Fibroblast of lung (primary cell): ENCODE measurements around the gene ZNF384. TPM values are rescaled to one million over a fixed set of nuclear protein-coding genes. Genes with fewer than 3 reads are reported as not detected.
A peak's percentile ranks its signal among the peaks of the same experiment; 100 is the strongest.

Experiments used
- DNase-seq, 2 donors: peaks; one replicate each; pipeline versions ENCODE4 v3.0.0 to v3.0.0-alpha.2; 2010; ENCODE audit warnings: low read depth in 2 of 2
- H2AFZ ChIP-seq: 2 replicates; pipeline ENCODE4 v1.5.1; 2012; ENCODE audit warnings: low read length, control low read depth, inconsistent platforms
- H3K27ac ChIP-seq: 2 replicates; pipeline ENCODE4 v1.5.1; 2011; ENCODE audit warnings: low read length, control low read depth; ENCODE audit not compliant: insufficient read depth
- H3K27me3 ChIP-seq: 2 replicates; pipeline ENCODE4 v1.5.1; 2011; ENCODE audit warnings: mild to moderate bottlenecking, low read length; ENCODE audit not compliant: control insufficient read depth, insufficient read depth
- H3K36me3 ChIP-seq: 2 replicates; pipeline ENCODE4 v1.5.1; 2011; ENCODE audit warnings: low read length; ENCODE audit not compliant: control insufficient read depth, insufficient read depth
- H3K4me1 ChIP-seq: 2 replicates; pipeline ENCODE4 v1.5.1; 2011; ENCODE audit warnings: low read length; ENCODE audit not compliant: control insufficient read depth, insufficient read depth; ENCODE audit errors: extremely low read depth
- H3K4me2 ChIP-seq: 2 replicates; pipeline ENCODE4 v1.5.1; 2011; ENCODE audit warnings: low read length, control low read depth; ENCODE audit not compliant: insufficient read depth; ENCODE audit errors: extremely low read depth
- H3K4me3 ChIP-seq, 4 experiments: fragments of 200-600 bp in 1 of 4; sonication (generic) in 1 of 4; replicated peaks in 1 of 4; 2 replicates each; pipeline ENCODE4 v1.5.1; 2011 to 2016; ENCODE audit warnings: low read length in 4 of 4, low read depth in 3 of 4, mild to moderate bottlenecking in 3 of 4, control low read depth in 2 of 4, inconsistent platforms in 1 of 4, mixed read lengths in 1 of 4; ENCODE audit not compliant: insufficient read depth in 1 of 4; ENCODE audit errors: control extremely low read depth in 1 of 4
- H3K79me2 ChIP-seq: 2 replicates; pipeline ENCODE4 v1.5.1; 2012; ENCODE audit warnings: mild to moderate bottlenecking, low read length, inconsistent platforms; ENCODE audit not compliant: control insufficient read depth, insufficient read depth
- H3K9ac ChIP-seq: 2 replicates; pipeline ENCODE4 v1.5.1; 2011; ENCODE audit warnings: mild to moderate bottlenecking, low read length, control low read depth; ENCODE audit not compliant: insufficient read depth
- H3K9me3 ChIP-seq: 2 replicates; pipeline ENCODE4 v1.5.1; 2012; ENCODE audit warnings: low read depth, low read length; ENCODE audit not compliant: control insufficient read depth, insufficient read depth
- H4K20me1 ChIP-seq: 2 replicates; pipeline ENCODE4 v1.5.1; 2011; ENCODE audit warnings: low read length; ENCODE audit not compliant: control insufficient read depth, insufficient read depth; ENCODE audit errors: extremely low read depth
- EZH2 ChIP-seq: IDR thresholded peaks from 2 replicates; pipeline ENCODE4 v1.5.1; 2012; ENCODE audit warnings: low read length, control low read depth, mild to moderate bottlenecking; ENCODE audit errors: missing control alignments
- polyA plus RNA-seq, 2 donors: library from polyadenylated mRNA; depleted of rRNA in 1 of 2; stranded (reverse) in 1 of 2; unstranded in 1 of 2; fragments of >200 nt; gene quantifications; 2 replicates each; pipeline ENCODE4 v1.2.1, GENCODE V29; 2011 to 2012; ENCODE audit warnings: missing spikeins in 1 of 2
- total RNA-seq: library from RNA; depleted of rRNA; stranded (reverse); fragments of >200 nt; gene quantifications from 2 replicates; pipeline ENCODE4 v1.2.1, GENCODE V29; 2014
- TF ChIP-seq, protein P1 (sequence below), 2 donors: IDR thresholded peaks in 1 of 2; conservative IDR thresholded peaks in 1 of 2; 1 replicate in 1 of 2; 2 replicates in 1 of 2; pipeline ENCODE4 v1.5.1; 2011 to 2012; ENCODE audit warnings: low read length in 2 of 2, control low read depth in 1 of 2, inconsistent platforms in 1 of 2, low read depth in 1 of 2, mild to moderate bottlenecking in 1 of 2

The ZNF384 gene
- total and polyA plus RNA-seq, 2 donors (not counting 1 experiment from before 2014, with no cell fraction given) = 12.2 to 34.8 TPM

DNA sequence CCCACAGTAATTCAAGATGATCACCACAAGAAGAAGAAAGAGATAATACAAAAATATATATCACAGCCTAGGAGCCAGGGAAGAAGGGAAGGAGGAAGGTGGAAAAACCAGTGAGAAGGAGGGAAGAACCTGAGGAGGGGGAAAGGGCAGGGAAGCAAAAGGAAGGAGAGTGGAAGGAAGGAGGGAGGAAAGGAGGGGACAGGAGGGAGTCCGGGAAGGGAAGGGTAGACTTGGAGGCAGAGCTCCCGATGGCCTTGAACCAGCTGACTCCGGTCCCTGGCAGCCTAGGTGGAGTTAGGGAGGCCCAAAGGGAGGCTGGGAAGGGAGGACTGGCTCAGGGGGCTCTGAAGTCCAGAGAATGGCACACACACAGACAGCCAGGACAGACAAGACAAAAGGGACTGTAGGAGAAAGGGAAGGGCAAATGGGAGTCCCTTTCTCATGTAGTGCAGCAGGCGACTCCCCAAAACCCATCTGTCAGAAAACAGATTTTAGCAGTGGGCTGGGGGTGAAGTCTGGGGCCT, 4.7 kb upstream of the ZNF384 start:
- no peak for DNase-seq
- no peak overlapping the region for H3K4me3 ChIP-seq
- H3K27ac ChIP-seq = no peak overlapping the region
- H3K9me3 ChIP-seq = no peaks in the 10 kb centered on the region
- TF ChIP-seq EZH2 = no peak
- TF ChIP-seq, protein P1, sequence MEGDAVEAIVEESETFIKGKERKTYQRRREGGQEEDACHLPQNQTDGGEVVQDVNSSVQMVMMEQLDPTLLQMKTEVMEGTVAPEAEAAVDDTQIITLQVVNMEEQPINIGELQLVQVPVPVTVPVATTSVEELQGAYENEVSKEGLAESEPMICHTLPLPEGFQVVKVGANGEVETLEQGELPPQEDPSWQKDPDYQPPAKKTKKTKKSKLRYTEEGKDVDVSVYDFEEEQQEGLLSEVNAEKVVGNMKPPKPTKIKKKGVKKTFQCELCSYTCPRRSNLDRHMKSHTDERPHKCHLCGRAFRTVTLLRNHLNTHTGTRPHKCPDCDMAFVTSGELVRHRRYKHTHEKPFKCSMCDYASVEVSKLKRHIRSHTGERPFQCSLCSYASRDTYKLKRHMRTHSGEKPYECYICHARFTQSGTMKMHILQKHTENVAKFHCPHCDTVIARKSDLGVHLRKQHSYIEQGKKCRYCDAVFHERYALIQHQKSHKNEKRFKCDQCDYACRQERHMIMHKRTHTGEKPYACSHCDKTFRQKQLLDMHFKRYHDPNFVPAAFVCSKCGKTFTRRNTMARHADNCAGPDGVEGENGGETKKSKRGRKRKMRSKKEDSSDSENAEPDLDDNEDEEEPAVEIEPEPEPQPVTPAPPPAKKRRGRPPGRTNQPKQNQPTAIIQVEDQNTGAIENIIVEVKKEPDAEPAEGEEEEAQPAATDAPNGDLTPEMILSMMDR (conservative IDR thresholded peaks at IDR 0.05 in 1 of 2, IDR thresholded peaks at IDR 0.05 in 1 of 2; ENCODE audit: low read depth in 1 of 2, low read length in 2 of 2) = no peak
- peaks cover 3% of the 10 kb centered on the region for H3K4me1 ChIP-seq
- H3K4me2 ChIP-seq = no peak overlapping the region
- H2AFZ ChIP-seq = no peak overlapping the region
- peaks cover 3% of the 10 kb centered on the region for H3K79me2 ChIP-seq
- no peaks in the 10 kb centered on the region for H3K36me3 ChIP-seq
- H3K9ac ChIP-seq = no peak overlapping the region
- H4K20me1 ChIP-seq = no peaks in the 10 kb centered on the region
- peaks cover 4% of the 10 kb centered on the region for H3K27me3 ChIP-seq

DNA sequence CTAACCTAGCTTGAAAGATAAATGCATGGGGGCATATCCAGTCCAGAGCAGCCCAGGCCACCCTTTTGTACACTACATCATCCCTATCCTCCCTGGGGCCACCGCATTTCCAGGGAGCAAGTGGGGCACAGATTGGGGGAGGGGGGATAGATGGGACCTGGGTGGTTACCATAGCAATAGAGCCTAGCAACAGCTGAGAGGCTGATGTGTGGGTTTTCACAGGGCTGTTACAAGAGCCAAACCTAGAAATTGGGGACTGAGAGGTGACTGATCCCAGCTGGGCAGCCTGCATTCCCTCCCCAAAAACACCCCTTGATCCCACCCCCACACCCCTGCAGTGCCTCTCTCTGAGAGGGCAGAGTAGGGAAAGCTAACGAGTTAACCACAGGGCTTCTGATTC, 3.7 kb upstream of the ZNF384 start:
- TF ChIP-seq, protein P1 (conservative IDR thresholded peaks at IDR 0.05 in 1 of 2, IDR thresholded peaks at IDR 0.05 in 1 of 2; ENCODE audit: low read depth in 1 of 2, low read length in 2 of 2) = no peak
- no peak for TF ChIP-seq EZH2
- Histone ChIP-seq H3K27ac (no peak overlapping the region), H3K36me3 (no peaks in the 10 kb centered on the region), H4K20me1 (no peaks in the 10 kb centered on the region), H3K9me3 (no peaks in the 10 kb centered on the region), H3K4me2 (no peak overlapping the region), H3K79me2 (peaks cover 11% of the 10 kb centered on the region), H2AFZ (no peak overlapping the region), H3K4me3 (no peak overlapping the region), H3K4me1 (peaks cover 2% of the 10 kb centered on the region), H3K27me3 (no peaks in the 10 kb centered on the region), H3K9ac (no peak overlapping the region)
- DNase-seq = no peak

GRCh38 chr12:6691473-6691872, 2.3 kb upstream of the ZNF384 start:
- H3K27ac ChIP-seq = no peak overlapping the region

More at GRCh38 chr12:6691473-6691872, 2.3 kb upstream of the ZNF384 start:
- peak in 1 of 2 donors; percentile 65 for DNase-seq
- Histone ChIP-seq H3K9ac (no peak overlapping the region), H3K9me3 (no peaks in the 10 kb centered on the region), H3K4me1 (peaks cover 3% of the 10 kb centered on the region), H3K79me2 (peaks cover 25% of the 10 kb centered on the region), H2AFZ (no peak overlapping the region), H3K4me2 (no peak overlapping the region), H3K4me3 (no peak overlapping the region), H3K36me3 (no peaks in the 10 kb centered on the region), H3K27me3 (no peaks in the 10 kb centered on the region), H4K20me1 (no peaks in the 10 kb centered on the region)
- TF ChIP-seq EZH2 = no peak
- TF ChIP-seq, protein P1 (conservative IDR thresholded peaks at IDR 0.05 in 1 of 2, IDR thresholded peaks at IDR 0.05 in 1 of 2; ENCODE audit: low read depth in 1 of 2, low read length in 2 of 2) = no peak
